K562 (cell line): ENCODE data around the gene MMP17. TPM values are rescaled to one million over a fixed set of nuclear protein-coding genes. Genes with fewer than 3 reads are reported as not detected.

Experiments
- ATAC-seq: fragments of 200-7000 bp; cut with Tn5 transposase; 3 replicates; pipeline ENCODE4 v1.9.1; 2020; ENCODE audit warnings: moderate library complexity
- BruUV-seq: library from RNA; stranded (reverse); fragments of 400-500 nt; replicated peaks from 2 replicates; lab custom pipeline; 2021; lab: Mats Ljungman, UMichigan
- CTCF ChIA-PET: fragments of 300-600 bp; formaldehyde crosslinking; extraction: SDS; loops from one replicate; lab custom pipeline; 2021; ENCODE audit warnings: low intra/inter-chr PET ratio; lab: Yijun Ruan, JAX
- POLR2A ChIA-PET: fragments of 300-600, 350-650 bp; sonication (Branson Sonifier 250); formaldehyde crosslinking; extraction: SDS; loops from one replicate; lab custom pipeline; 2021; ENCODE audit warnings: antibody characterized with exemption, inconsistent platforms; lab: Yijun Ruan, JAX
- DNase-seq, 4 experiments: peaks; one replicate each; pipeline versions ENCODE4 v3.0.0 to v3.0.0-alpha.2; 2011 to 2018; ENCODE audit warnings: low spot score in 3 of 4, mixed read lengths in 3 of 4; ENCODE audit errors: extremely low read depth in 1 of 4
- FAIRE-seq: peaks from 2 replicates; lab custom pipeline; 2011; peaks lifted over from hg19 to GRCh38; lab: Jason Lieb, UNC
- H2AFZ ChIP-seq: 2 replicates; pipeline ENCODE4 v1.6.0; 2011; ENCODE audit warnings: low read depth, low read length, control low read depth, inconsistent platforms
- H3K27ac ChIP-seq: fragments of 200-600 bp; 3 replicates; pipeline ENCODE4 v1.8.0; 2011; ENCODE audit warnings: low read depth, mild to moderate bottlenecking, control low read depth, inconsistent platforms, low read length, moderate library complexity, mixed read lengths; ENCODE audit errors: extremely low read depth
- H3K27me3 ChIP-seq, 2 experiments: fragments of 300-600 bp in 1 of 2; 2 replicates in 1 of 2; 3 replicates in 1 of 2; pipeline versions ENCODE4 v1.6.0 to v1.8.0; 2011; ENCODE audit warnings: inconsistent platforms in 2 of 2, low read length in 2 of 2, mild to moderate bottlenecking in 1 of 2, mixed read lengths in 1 of 2, moderate library complexity in 1 of 2; ENCODE audit not compliant: control insufficient read depth in 2 of 2, insufficient read depth in 2 of 2
- H3K36me3 ChIP-seq: fragments of 300-600 bp; 3 replicates; pipeline ENCODE4 v1.8.0; 2011; ENCODE audit warnings: mild to moderate bottlenecking, low read length, inconsistent platforms; ENCODE audit not compliant: control insufficient read depth, insufficient read depth
- H3K4me1 ChIP-seq, 2 experiments: fragments of 200-600 bp in 1 of 2; replicated peaks in 1 of 2; 2 replicates in 1 of 2; 3 replicates in 1 of 2; pipeline versions ENCODE4 v1.5.1 to v1.8.0; 2011; ENCODE audit warnings: inconsistent platforms in 2 of 2, low read length in 2 of 2, mild to moderate bottlenecking in 1 of 2, mixed read lengths in 1 of 2, moderate library complexity in 1 of 2; ENCODE audit not compliant: control insufficient read depth in 2 of 2, insufficient read depth in 2 of 2
- H3K4me2 ChIP-seq: 2 replicates; pipeline ENCODE4 v1.6.1; 2011; ENCODE audit warnings: low read length, control low read depth, inconsistent platforms, mixed read lengths; ENCODE audit not compliant: insufficient read depth
- H3K4me3 ChIP-seq: fragments of 200-600 bp; sonication (generic), shearing (Covaris generic); 2 replicates; pipeline ENCODE4 v1.5.1; 2016; ENCODE audit warnings: control low read depth, inconsistent platforms
- H3K79me2 ChIP-seq: fragments of 200-600 bp; 3 replicates; pipeline ENCODE4 v1.8.0; 2011; ENCODE audit warnings: low read length, inconsistent platforms; ENCODE audit not compliant: control insufficient read depth, insufficient read depth
- H3K9ac ChIP-seq, 2 experiments: 2 replicates each; pipeline versions ENCODE4 v1.6.0 to v1.6.1; 2011; ENCODE audit warnings: low read depth in 2 of 2, low read length in 2 of 2, control low read depth in 1 of 2, inconsistent platforms in 1 of 2, mild to moderate bottlenecking in 1 of 2, mixed read lengths in 1 of 2; ENCODE audit not compliant: insufficient read depth in 1 of 2
- H3K9me1 ChIP-seq: one replicate; pipeline ENCODE4 v1.6.0; 2011; ENCODE audit warnings: inconsistent platforms, mild to moderate bottlenecking, low read length, moderate library complexity; ENCODE audit not compliant: control insufficient read depth, insufficient read depth
- H3K9me3 ChIP-seq: replicated peaks from 2 replicates; pipeline ENCODE4 v1.5.1; 2011; ENCODE audit warnings: low read depth, low read length, inconsistent platforms; ENCODE audit not compliant: control insufficient read depth, insufficient read depth
- H4K20me1 ChIP-seq: replicated peaks from 2 replicates; pipeline ENCODE4 v1.6.1; 2011; ENCODE audit warnings: low read length, inconsistent platforms, mixed read lengths; ENCODE audit not compliant: control insufficient read depth, insufficient read depth
- BCOR ChIP-seq: fragments of 450-650 bp; IDR thresholded peaks from 2 replicates; pipeline ENCODE4 v1.6.1; 2016
- BRD4 ChIP-seq: fragments of 200-600 bp; sonication (generic); IDR thresholded peaks from 2 replicates; pipeline ENCODE4 v1.6.1; 2017; ENCODE audit warnings: inconsistent platforms
- CBFB ChIP-seq: sonication (generic); formaldehyde crosslinking; IDR thresholded peaks from 2 replicates; pipeline ENCODE4 v1.4.0; 2020; ENCODE audit warnings: mild to moderate bottlenecking, missing genetic modification reagents
- CBX1 ChIP-seq: sonication (generic); IDR thresholded peaks from 2 replicates; pipeline ENCODE4 v1.6.1; 2016; ENCODE audit warnings: antibody characterized with exemption, low read depth, mild to moderate bottlenecking
- FOXA3 ChIP-seq, 2 experiments: fragments of 450-650 bp in 1 of 2; sonication (generic) in 1 of 2; formaldehyde crosslinking; IDR thresholded peaks in 1 of 2; conservative IDR thresholded peaks in 1 of 2; 2 replicates each; pipeline versions ENCODE4 v1.4.0 to v1.8.0; 2020 to 2022; ENCODE audit warnings: mild to moderate bottlenecking in 2 of 2, missing genetic modification reagents in 1 of 2
- HDAC2 ChIP-seq: fragments of 450-650 bp; IDR thresholded peaks from 2 replicates; pipeline ENCODE4 v1.6.1; 2016; ENCODE audit warnings: mild to moderate bottlenecking
- HDGF ChIP-seq: fragments of 450-650 bp; IDR thresholded peaks from 2 replicates; pipeline ENCODE4 v1.6.1; 2016
- HMGN3 ChIP-seq: IDR thresholded peaks from 2 replicates; pipeline ENCODE4 v1.6.1; 2011; ENCODE audit warnings: borderline replicate concordance, low read depth, mild to moderate bottlenecking, mixed read lengths, low read length; ENCODE audit not compliant: insufficient read length; ENCODE audit errors: extremely low read depth
- IRF2 ChIP-seq: sonication (generic); formaldehyde crosslinking; IDR thresholded peaks from 2 replicates; pipeline ENCODE4 v1.8.1; 2022; ENCODE audit warnings: mild to moderate bottlenecking, missing genetic modification reagents
- KDM1A ChIP-seq, 2 experiments: fragments of 450-650 bp; IDR thresholded peaks; 2 replicates each; pipeline ENCODE4 v1.6.1; 2016; ENCODE audit warnings: mild to moderate bottlenecking in 2 of 2
- NFRKB ChIP-seq: fragments of 450-650 bp; IDR thresholded peaks from 2 replicates; pipeline ENCODE4 v1.6.1; 2016; ENCODE audit warnings: low read depth
- NUFIP1 ChIP-seq: fragments of 450-650 bp; IDR thresholded peaks from 2 replicates; pipeline ENCODE4 v1.6.1; 2018; ENCODE audit not compliant: partially characterized antibody
- PHF20 ChIP-seq: fragments of 450-650 bp; IDR thresholded peaks from 2 replicates; pipeline ENCODE4 v1.6.1; 2018; ENCODE audit not compliant: partially characterized antibody
- PTBP1 ChIP-seq: fragments of 200-400 bp; formaldehyde crosslinking; IDR thresholded peaks from 2 replicates; pipeline ENCODE4 v1.6.1; 2017; ENCODE audit warnings: low read depth, low read length
- SAP30 ChIP-seq: fragments of 200-600 bp; sonication (generic); IDR thresholded peaks from 2 replicates; pipeline ENCODE4 v1.6.1; 2012; ENCODE audit warnings: borderline replicate concordance, low read depth, mild to moderate bottlenecking, moderate library complexity, low read length, control low read depth, inconsistent platforms; ENCODE audit not compliant: insufficient read depth, poor library complexity, severe bottlenecking
- ZBTB12 ChIP-seq: fragments of 250-450 bp; sonication (Bioruptor Pico); IDR thresholded peaks from 2 replicates; pipeline ENCODE4 v1.4.0; 2020
- ZC3H11A ChIP-seq: IDR thresholded peaks from 2 replicates; pipeline ENCODE4 v1.6.1; 2012; ENCODE audit warnings: low read depth, low read length, improper control_type of control experiment
- ZNF165 ChIP-seq: fragments of 250-450 bp; sonication (Bioruptor Pico); IDR thresholded peaks from 2 replicates; pipeline ENCODE4 v1.4.0; 2020; ENCODE audit warnings: borderline replicate concordance
- ZNF644 ChIP-seq: fragments of 200-800 bp; sonication (Bioruptor generic); IDR thresholded peaks from 2 replicates; pipeline ENCODE4 v1.6.1; 2016; ENCODE audit warnings: low read depth, missing genetic modification characterization, missing compliant biosample characterization
- WGBS: fragments of 100-300 bp; shearing (Covaris generic); methylation state at CpG from one replicate; pipeline ENCODE4 v1.1.6; 2016; ENCODE audit warnings: low coverage, mixed read lengths; ENCODE audit not compliant: insufficient coverage; ENCODE audit errors: missing lambda C conversion rate; 5-methylcytosine and 5-hydroxymethylcytosine counted together
- in situ Hi-C: fragments of 300-500 bp; cut with MboI; formaldehyde crosslinking; loops from 4 replicates; pipeline ENCODE4 v1.15.0; 2018; ENCODE audit warnings: inconsistent platforms, mixed read lengths
- intact Hi-C: fragments of 100-400 bp; cut with micrococcal nuclease; formaldehyde crosslinking; loops from 2 replicates; pipeline ENCODE4 v1.14.2; 2022
- polyA plus RNA-seq, 8 experiments: library from polyadenylated mRNA; depleted of rRNA in 4 of 8; stranded (reverse) in 5 of 8; unstranded in 3 of 8; fragments of >200 nt; fragmentation: Nextera tagmentation in 2 of 8; fragmentation: Illumina TruSeq in 1 of 8; extraction: Ambion mirVana in 2 of 8; extraction: Trizol in 1 of 8; gene quantifications; 2 replicates each; pipeline versions ENCODE4 v1.2.1 to v1.2.3, GENCODE V29; 2011 to 2014; ENCODE audit warnings: inconsistent platforms in 1 of 8, missing spikeins in 1 of 8
- total RNA-seq, 7 experiments: library from RNA; depleted of rRNA in 6 of 7; stranded (reverse); fragments of >200 nt in 6 of 7; fragmentation: Illumina TruSeq in 2 of 7; extraction: Trizol in 2 of 7; gene quantifications; 2 replicates each; pipeline versions ENCODE4 v1.2.1 to v1.2.3, GENCODE V29; 2011 to 2021; ENCODE audit warnings: low replicate concordance in 1 of 7
- TF ChIP-seq, protein P1 (sequence below): fragments of 250-450 bp; sonication (Bioruptor Pico); IDR thresholded peaks from 2 replicates; pipeline ENCODE4 v1.5.1; 2021; ENCODE audit warnings: mild to moderate bottlenecking

The MMP17 gene
- total and polyA plus RNA-seq, 9 of the 15 experiments (the other 6 are each of a cell fraction or from before 2014, with no cell fraction given): 1.1 to 21.2 (median 17.1) TPM; not detected in 2

DNA sequence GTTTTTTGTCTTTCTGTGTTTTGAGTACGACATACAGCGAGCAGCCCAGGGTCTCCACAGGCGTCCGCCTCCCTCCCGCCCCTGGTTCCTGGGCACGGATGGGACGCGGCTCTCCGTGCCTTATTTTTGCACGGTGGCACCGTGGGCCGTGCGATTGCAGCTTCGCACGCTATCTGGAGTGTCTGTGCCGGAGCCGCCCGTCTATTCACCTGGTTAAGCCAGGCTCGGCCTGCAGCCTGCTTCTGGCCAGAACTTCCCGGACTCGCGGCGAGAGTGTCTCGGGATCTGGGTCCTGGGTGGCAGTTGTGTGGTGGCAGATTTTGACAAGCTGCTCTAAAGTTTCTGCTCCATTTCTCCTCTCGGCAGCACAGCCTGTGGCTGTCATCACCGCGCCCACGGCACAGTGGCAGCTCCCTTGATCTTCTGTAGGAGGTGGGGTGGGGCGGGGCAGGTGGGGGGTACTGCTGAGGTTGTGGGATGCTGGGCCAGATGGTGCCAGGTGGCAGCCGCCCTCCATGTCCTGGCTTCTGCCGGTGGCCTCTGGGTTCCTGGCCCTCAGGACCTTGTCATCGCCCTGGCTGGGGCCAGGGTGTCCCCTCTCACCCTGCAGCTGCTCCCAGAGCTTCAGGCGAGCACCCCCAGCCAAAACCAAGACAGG, 2.9 kb downstream of the MMP17 start (continued):
- peak; percentile 36 for TF ChIP-seq SAP30
- no peak for TF ChIP-seq NUFIP1
- TF ChIP-seq NFRKB: no peak
- no peak for TF ChIP-seq HDGF
- TF ChIP-seq ZNF644 (tag): no peak
- no peak for TF ChIP-seq ZC3H11A
- 0 out of 2 replicates have a peak, but pooled peaks have one; percentile 39 for TF ChIP-seq IRF2 (CRISPR knock-in tag)

GRCh38 chr12:131831635-131832041, 3.4 kb downstream of the MMP17 start:
- H3K4me2 ChIP-seq: peak overlapping the region; percentile 18
- no peak overlapping the region for H2AFZ ChIP-seq
- peaks cover 0 to 3% of the 10 kb centered on the region in 2 experiments; a peak in 2 of 5 replicates for H3K27me3 ChIP-seq
- FAIRE-seq (no peak), ATAC-seq (no peak), DNase-seq (peak in 1 of 4 experiments; percentile 45)
- peaks cover 24% of the 10 kb centered on the region; the same call in 1 of the 2 replicates for H4K20me1 ChIP-seq
- H3K4me1 ChIP-seq: peaks cover 12 to 73% of the 10 kb centered on the region in 2 experiments; a peak in 4 of 5 replicates
- H3K9ac ChIP-seq: no peak overlapping the region
- H3K79me2 ChIP-seq: peaks cover 21% of the 10 kb centered on the region
- H3K36me3 ChIP-seq: no peaks in the 10 kb centered on the region
- 46% methylated on average over 7 of the region's 16 CpGs for WGBS
- H3K4me3 ChIP-seq: no peak overlapping the region
- CTCF ChIA-PET: interaction anchor here (0.5 kb wide), 1 partner anchor 77 kb away, joined by 3 read pairs; no protein-coding TSS in a partner anchor
- POLR2A ChIA-PET: interaction anchor here (0.6 kb wide), 1 partner anchor 98 kb away, joined by 3 read pairs; no protein-coding TSS in a partner anchor
- intact Hi-C loops: loop anchor here (5.0 to 10.0 kb wide), 3 partner anchors 214 to 1067 kb away; no protein-coding TSS in a partner anchor
- H3K27ac ChIP-seq: no peak overlapping the region
- in situ Hi-C loops: loop anchor here (10.0 kb wide), 1 partner anchor 727 kb away; no protein-coding TSS in a partner anchor
- BruUV-seq: no TSS peak
- H3K9me1 ChIP-seq: no peaks in the 10 kb centered on the region
- H3K9me3 ChIP-seq: no peaks in the 10 kb centered on the region
- TF ChIP-seq, protein P1, sequence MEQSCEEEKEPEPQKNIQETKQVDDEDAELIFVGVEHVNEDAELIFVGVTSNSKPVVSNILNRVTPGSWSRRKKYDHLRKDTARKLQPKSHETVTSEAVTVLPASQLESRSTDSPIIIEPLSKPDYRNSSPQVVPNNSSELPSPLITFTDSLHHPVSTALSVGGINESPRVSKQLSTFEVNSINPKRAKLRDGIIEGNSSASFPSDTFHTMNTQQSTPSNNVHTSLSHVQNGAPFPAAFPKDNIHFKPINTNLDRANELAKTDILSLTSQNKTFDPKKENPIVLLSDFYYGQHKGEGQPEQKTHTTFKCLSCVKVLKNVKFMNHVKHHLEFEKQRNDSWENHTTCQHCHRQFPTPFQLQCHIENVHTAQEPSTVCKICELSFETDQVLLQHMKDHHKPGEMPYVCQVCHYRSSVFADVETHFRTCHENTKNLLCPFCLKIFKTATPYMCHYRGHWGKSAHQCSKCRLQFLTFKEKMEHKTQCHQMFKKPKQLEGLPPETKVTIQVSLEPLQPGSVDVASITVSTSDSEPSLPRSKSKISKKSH (CRISPR knock-in tag): no peak
- TF ChIP-seq HMGN3 (no peak), BCOR (peak; percentile 95), KDM1A (IDR thresholded peaks at IDR 0.05) (peak; percentile 73 to 81), ZBTB12 (no peak), HDAC2 (peak; percentile 55; the same call in 1 of the 2 replicates), PTBP1 (0 out of 2 replicates have a peak, but pooled peaks have one; percentile 31), FOXA3 (CRISPR knock-in tag; conservative IDR thresholded peaks at IDR 0.05 in 1 of 2, IDR thresholded peaks at IDR 0.05 in 1 of 2) (no peak), CBX1 (peak; percentile 70; the same call in 1 of the 2 replicates), BRD4 (no peak), PHF20 (peak; percentile 44), CBFB (CRISPR knock-in tag) (no peak), ZNF165 (CRISPR knock-in tag) (no peak)
